ENCODE data around the gene PLEKHB1.

DNA sequence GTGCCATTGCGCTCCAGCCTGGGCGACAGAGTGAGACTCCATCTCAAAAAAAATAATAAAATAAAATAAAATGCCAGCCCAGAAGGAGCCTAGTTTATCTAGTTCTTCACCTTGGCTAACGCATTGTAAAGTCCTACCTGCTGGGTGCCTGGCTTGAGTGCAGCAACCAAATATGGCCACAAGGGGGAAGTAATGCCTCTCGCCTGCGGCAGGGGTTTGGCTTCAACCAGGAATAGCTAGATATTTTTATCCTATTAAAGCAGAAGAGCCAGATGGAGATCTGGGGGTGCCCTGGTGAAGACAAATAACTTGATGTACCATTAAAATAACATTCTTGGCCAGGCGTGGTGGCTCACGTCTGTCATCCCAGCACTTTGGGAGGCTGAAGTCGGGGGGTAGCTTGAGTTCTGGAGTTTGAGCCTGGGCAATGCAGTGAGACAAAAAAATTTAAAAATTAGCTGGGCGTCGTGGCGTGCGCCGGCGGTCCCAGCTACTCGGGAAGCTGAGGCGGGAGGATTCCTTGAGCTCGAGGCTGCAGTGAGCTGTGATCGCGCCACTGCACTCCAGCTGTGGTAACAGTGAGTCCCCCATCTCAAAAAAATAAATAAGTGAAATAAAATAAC is 20.6 kb upstream of the PLEKHB1 start:
- TF ChIP-seq, protein P1, sequence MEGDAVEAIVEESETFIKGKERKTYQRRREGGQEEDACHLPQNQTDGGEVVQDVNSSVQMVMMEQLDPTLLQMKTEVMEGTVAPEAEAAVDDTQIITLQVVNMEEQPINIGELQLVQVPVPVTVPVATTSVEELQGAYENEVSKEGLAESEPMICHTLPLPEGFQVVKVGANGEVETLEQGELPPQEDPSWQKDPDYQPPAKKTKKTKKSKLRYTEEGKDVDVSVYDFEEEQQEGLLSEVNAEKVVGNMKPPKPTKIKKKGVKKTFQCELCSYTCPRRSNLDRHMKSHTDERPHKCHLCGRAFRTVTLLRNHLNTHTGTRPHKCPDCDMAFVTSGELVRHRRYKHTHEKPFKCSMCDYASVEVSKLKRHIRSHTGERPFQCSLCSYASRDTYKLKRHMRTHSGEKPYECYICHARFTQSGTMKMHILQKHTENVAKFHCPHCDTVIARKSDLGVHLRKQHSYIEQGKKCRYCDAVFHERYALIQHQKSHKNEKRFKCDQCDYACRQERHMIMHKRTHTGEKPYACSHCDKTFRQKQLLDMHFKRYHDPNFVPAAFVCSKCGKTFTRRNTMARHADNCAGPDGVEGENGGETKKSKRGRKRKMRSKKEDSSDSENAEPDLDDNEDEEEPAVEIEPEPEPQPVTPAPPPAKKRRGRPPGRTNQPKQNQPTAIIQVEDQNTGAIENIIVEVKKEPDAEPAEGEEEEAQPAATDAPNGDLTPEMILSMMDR (IDR thresholded peaks at IDR 0.05): peak; percentile 69 to 94 (median 86)
- no peak for TF ChIP-seq POLR2A (IDR thresholded peaks at IDR 0.05)

Measured in adrenal gland (tissue), 5 donors.